Measurements from ENCODE around the gene GTF3C5. TPM values are rescaled to one million over a fixed set of nuclear protein-coding genes. Genes with fewer than 3 reads are reported as not detected.

Gene GTF3C5
- polyA plus RNA-seq, 1 donor from 2014 or later: 103 TPM

DNA sequence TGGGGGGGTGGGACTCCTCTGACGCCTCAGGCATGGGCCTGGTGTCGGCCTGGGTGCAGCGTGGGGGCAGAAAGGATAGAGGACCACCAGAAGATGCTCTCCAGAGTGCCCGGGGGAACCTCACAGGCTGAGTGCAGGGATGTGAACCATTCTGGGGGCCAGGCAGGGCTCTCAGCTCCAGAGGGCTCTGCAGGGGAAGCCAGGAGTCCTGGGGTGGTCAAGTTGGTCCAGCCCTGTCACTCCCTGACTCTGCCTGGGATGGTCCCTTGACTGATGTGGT, 45.8 kb upstream of the GTF3C5 start:
- Histone ChIP-seq H3F3A (ENCODE audit: insufficient read depth, low read length, poor library complexity, severe bottlenecking) (no peaks in the 10 kb centered on the region), H3K9me3 (ENCODE audit: low read length) (no peaks in the 10 kb centered on the region), H3K36me3 (ENCODE audit: insufficient read depth, low read length) (no peaks in the 10 kb centered on the region), H3K9ac (ENCODE audit: low read length) (no peak overlapping the region), H4K20me1 (ENCODE audit: insufficient read depth) (no peaks in the 10 kb centered on the region), H3K27ac (ENCODE audit: low read length) (no peak overlapping the region), H3K4me2 (ENCODE audit: low read length) (no peak overlapping the region), H2AFZ (ENCODE audit: low read depth, low read length) (no peak overlapping the region), H3K79me2 (replicated peaks; ENCODE audit: insufficient read depth, low read length) (no peaks in the 10 kb centered on the region), H3K9me2 (ENCODE audit: insufficient read depth, low read length) (no peaks in the 10 kb centered on the region), H3K27me3 (ENCODE audit: insufficient read depth, low read depth, low read length) (peaks cover 2% of the 10 kb centered on the region), H3K4me3 (ENCODE audit: low read length) (no peak overlapping the region)
- no peak for TF ChIP-seq SMC3 (conservative IDR thresholded peaks at IDR 0.05; ENCODE audit: poor library complexity)
- TF ChIP-seq TAF1 (IDR thresholded peaks at IDR 0.05; ENCODE audit: low read depth): no peak
- no peak for TF ChIP-seq EZH2 (IDR thresholded peaks at IDR 0.05; ENCODE audit: borderline replicate concordance, insufficient read depth, low read length, poor library complexity, severe bottlenecking)
- TF ChIP-seq, protein P1, sequence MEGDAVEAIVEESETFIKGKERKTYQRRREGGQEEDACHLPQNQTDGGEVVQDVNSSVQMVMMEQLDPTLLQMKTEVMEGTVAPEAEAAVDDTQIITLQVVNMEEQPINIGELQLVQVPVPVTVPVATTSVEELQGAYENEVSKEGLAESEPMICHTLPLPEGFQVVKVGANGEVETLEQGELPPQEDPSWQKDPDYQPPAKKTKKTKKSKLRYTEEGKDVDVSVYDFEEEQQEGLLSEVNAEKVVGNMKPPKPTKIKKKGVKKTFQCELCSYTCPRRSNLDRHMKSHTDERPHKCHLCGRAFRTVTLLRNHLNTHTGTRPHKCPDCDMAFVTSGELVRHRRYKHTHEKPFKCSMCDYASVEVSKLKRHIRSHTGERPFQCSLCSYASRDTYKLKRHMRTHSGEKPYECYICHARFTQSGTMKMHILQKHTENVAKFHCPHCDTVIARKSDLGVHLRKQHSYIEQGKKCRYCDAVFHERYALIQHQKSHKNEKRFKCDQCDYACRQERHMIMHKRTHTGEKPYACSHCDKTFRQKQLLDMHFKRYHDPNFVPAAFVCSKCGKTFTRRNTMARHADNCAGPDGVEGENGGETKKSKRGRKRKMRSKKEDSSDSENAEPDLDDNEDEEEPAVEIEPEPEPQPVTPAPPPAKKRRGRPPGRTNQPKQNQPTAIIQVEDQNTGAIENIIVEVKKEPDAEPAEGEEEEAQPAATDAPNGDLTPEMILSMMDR (IDR thresholded peaks at IDR 0.05; ENCODE audit: poor library complexity, severe bottlenecking): no peak
- TF ChIP-seq, protein P2, sequence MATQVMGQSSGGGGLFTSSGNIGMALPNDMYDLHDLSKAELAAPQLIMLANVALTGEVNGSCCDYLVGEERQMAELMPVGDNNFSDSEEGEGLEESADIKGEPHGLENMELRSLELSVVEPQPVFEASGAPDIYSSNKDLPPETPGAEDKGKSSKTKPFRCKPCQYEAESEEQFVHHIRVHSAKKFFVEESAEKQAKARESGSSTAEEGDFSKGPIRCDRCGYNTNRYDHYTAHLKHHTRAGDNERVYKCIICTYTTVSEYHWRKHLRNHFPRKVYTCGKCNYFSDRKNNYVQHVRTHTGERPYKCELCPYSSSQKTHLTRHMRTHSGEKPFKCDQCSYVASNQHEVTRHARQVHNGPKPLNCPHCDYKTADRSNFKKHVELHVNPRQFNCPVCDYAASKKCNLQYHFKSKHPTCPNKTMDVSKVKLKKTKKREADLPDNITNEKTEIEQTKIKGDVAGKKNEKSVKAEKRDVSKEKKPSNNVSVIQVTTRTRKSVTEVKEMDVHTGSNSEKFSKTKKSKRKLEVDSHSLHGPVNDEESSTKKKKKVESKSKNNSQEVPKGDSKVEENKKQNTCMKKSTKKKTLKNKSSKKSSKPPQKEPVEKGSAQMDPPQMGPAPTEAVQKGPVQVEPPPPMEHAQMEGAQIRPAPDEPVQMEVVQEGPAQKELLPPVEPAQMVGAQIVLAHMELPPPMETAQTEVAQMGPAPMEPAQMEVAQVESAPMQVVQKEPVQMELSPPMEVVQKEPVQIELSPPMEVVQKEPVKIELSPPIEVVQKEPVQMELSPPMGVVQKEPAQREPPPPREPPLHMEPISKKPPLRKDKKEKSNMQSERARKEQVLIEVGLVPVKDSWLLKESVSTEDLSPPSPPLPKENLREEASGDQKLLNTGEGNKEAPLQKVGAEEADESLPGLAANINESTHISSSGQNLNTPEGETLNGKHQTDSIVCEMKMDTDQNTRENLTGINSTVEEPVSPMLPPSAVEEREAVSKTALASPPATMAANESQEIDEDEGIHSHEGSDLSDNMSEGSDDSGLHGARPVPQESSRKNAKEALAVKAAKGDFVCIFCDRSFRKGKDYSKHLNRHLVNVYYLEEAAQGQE (IDR thresholded peaks at IDR 0.05; ENCODE audit: borderline replicate concordance): no peak
- TF ChIP-seq EP300 (conservative IDR thresholded peaks at IDR 0.05; ENCODE audit: poor library complexity, severe bottlenecking): no peak

DNA sequence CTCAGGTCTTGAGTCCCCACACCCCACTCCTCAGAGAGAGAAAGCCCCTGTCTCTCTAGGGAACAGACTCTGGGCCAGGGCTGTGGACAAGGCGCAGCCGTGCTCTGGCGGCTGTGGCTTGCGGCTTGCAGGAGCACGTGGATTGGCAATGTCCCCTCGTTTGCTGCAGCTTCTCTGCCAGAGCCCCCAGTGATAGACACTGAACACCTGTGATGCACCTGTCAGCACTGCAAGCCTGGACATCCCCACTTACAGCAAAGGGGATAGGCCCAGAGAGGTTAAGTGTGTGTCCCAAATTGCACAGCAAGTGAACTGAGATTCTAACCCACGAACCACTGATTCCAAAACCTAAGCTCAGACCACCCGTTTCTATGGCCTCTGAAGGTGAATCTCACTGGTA, 45.3 kb upstream of the GTF3C5 start:
- Histone ChIP-seq H3K9me3 (ENCODE audit: low read length) (no peaks in the 10 kb centered on the region), H3K4me2 (ENCODE audit: low read length) (no peak overlapping the region), H3K27ac (ENCODE audit: low read length) (no peak overlapping the region), H2AFZ (ENCODE audit: low read depth, low read length) (no peak overlapping the region), H3K4me3 (ENCODE audit: low read length) (no peak overlapping the region), H3F3A (ENCODE audit: insufficient read depth, low read length, poor library complexity, severe bottlenecking) (no peaks in the 10 kb centered on the region), H3K79me2 (replicated peaks; ENCODE audit: insufficient read depth, low read length) (no peaks in the 10 kb centered on the region), H3K9ac (ENCODE audit: low read length) (no peak overlapping the region), H4K20me1 (ENCODE audit: insufficient read depth) (no peaks in the 10 kb centered on the region), H3K9me2 (ENCODE audit: insufficient read depth, low read length) (no peaks in the 10 kb centered on the region), H3K36me3 (ENCODE audit: insufficient read depth, low read length) (no peaks in the 10 kb centered on the region), H3K27me3 (ENCODE audit: insufficient read depth, low read depth, low read length) (no peaks in the 10 kb centered on the region)
- TF ChIP-seq, protein P2 (IDR thresholded peaks at IDR 0.05; ENCODE audit: borderline replicate concordance): no peak
- TF ChIP-seq EZH2 (IDR thresholded peaks at IDR 0.05; ENCODE audit: borderline replicate concordance, insufficient read depth, low read length, poor library complexity, severe bottlenecking) (no peak), TAF1 (IDR thresholded peaks at IDR 0.05; ENCODE audit: low read depth) (no peak), RAD21 (conservative IDR thresholded peaks at IDR 0.05) (no peak), MXI1 (conservative IDR thresholded peaks at IDR 0.05; ENCODE audit: poor library complexity, severe bottlenecking) (no peak), EP300 (conservative IDR thresholded peaks at IDR 0.05; ENCODE audit: poor library complexity, severe bottlenecking) (no peak), POLR2AphosphoS5 (IDR thresholded peaks at IDR 0.05) (no peak), SMC3 (conservative IDR thresholded peaks at IDR 0.05; ENCODE audit: poor library complexity) (no peak)
- TF ChIP-seq, protein P1 (IDR thresholded peaks at IDR 0.05; ENCODE audit: poor library complexity, severe bottlenecking): no peak

Measured in neural cell (in vitro differentiated cells).